ENCODE results near the gene CA10. TPM values are rescaled to one million over a fixed set of nuclear protein-coding genes. Genes with fewer than 3 reads are reported as not detected.
A peak's percentile ranks its signal among the peaks of the same experiment; 100 is the strongest.

Gene CA10
- total and polyA plus RNA-seq, 8 donors, result 1.3 TPM; not detected in 7

GRCh38 chr17:51587516-51587915, 571.0 kb downstream of the CA10 start:
- Histone ChIP-seq H3K4me3 (no peak overlapping the region), H3K27me3 (no peaks in the 10 kb centered on the region), H3K27ac (no peak overlapping the region), H3K9me3 (peaks cover 0 to 12% (median 11%) of the 10 kb centered on the region in 4 donors), H3K4me1 (no peaks in the 10 kb centered on the region), H3K36me3 (no peaks in the 10 kb centered on the region)
- 63 to 80% (median 72%) methylated on average over 2 of the region's 2 CpGs for WGBS, 5 donors
- TF ChIP-seq POLR2AphosphoS5 (IDR thresholded peaks at IDR 0.05) (no peak), EP300 (IDR thresholded peaks at IDR 0.05) (no peak)
- intact Hi-C loops (cut with DNase I; ENCODE audit: low total_unique reads), result no loop called here
- no peak for DNase-seq

GRCh38 chr17:51585514-51586104, 572.9 kb downstream of the CA10 start:
- peak; percentile 24 to 26 for DNase-seq

GRCh38 chr17:51580869-51581268, 577.6 kb downstream of the CA10 start:
- H3K4me1 ChIP-seq, result no peaks in the 10 kb centered on the region
- H3K27me3 ChIP-seq, result no peaks in the 10 kb centered on the region
- no peaks in the 10 kb centered on the region for H3K36me3 ChIP-seq
- 76 to 89% (median 81%) methylated on average over 3 of the region's 3 CpGs for WGBS, 5 donors
- no peak overlapping the region for H3K27ac ChIP-seq
- no peak overlapping the region for H3K4me3 ChIP-seq
- DNase-seq, result no peak
- intact Hi-C loops (cut with DNase I; ENCODE audit: low total_unique reads), result no loop called here
- TF ChIP-seq EP300 (IDR thresholded peaks at IDR 0.05) (no peak), CTCF (IDR thresholded peaks at IDR 0.05) (no peak), POLR2AphosphoS5 (IDR thresholded peaks at IDR 0.05) (no peak), POLR2A (IDR thresholded peaks at IDR 0.05) (no peak)
- peaks cover 0 to 21% (median 9%) of the 10 kb centered on the region in 4 donors for H3K9me3 ChIP-seq

More at GRCh38 chr17:51585514-51586104, 572.9 kb downstream of the CA10 start:
- H3K27me3 ChIP-seq, result no peaks in the 10 kb centered on the region
- no peak overlapping the region for H3K27ac ChIP-seq
- WGBS, 5 donors, result 21 to 34% (median 32%) methylated on average over 4 of the region's 4 CpGs
- TF ChIP-seq CTCF (IDR thresholded peaks at IDR 0.05), result peak in 2 of 7 experiments; percentile 11 to 22
- TF ChIP-seq EP300 (IDR thresholded peaks at IDR 0.05), result no peak
- H3K36me3 ChIP-seq, result no peaks in the 10 kb centered on the region
- H3K4me3 ChIP-seq, result no peak overlapping the region
- intact Hi-C loops (cut with DNase I; ENCODE audit: low total_unique reads), result no loop called here
- H3K4me1 ChIP-seq, result no peaks in the 10 kb centered on the region
- peaks cover 0 to 12% (median 11%) of the 10 kb centered on the region in 4 donors for H3K9me3 ChIP-seq
